ENCODE measurements around the gene VOPP1. TPM values are rescaled to one million over a fixed set of nuclear protein-coding genes. Genes with fewer than 3 reads are reported as not detected.
"Not testable (repeated sequence)": the region's sequence is repeated elsewhere in the genome, so short reads cannot be mapped to it uniquely, and the experiment has no call there.

The VOPP1 gene
- total and polyA plus RNA-seq, 2 of the 13 experiments (the other 11 are each of a cell fraction or from before 2014, with no cell fraction given): 21.8 to 55.3 TPM

GRCh38 chr7:55510621-55511020 is 61.7 kb downstream of the VOPP1 start:
- H2AFZ ChIP-seq (ENCODE audit: low read length): no peak overlapping the region
- no peak overlapping the region for H3K9ac ChIP-seq (ENCODE audit: insufficient read depth, low read depth, low read length)
- H3K9me3 ChIP-seq (ENCODE audit: low read length): no peaks in the 10 kb centered on the region
- in situ Hi-C loops (cut with HindIII; ENCODE audit: extremely low pct_ligation_motif_present, low pct_unique_long_range_greater_than_20kb): no loop called here
- no peak for ATAC-seq
- peaks cover 2 to 5% of the 10 kb centered on the region in 2 experiments; a peak in 2 of 5 replicates for H3K36me3 ChIP-seq (replicated peaks in 1 of 2; ENCODE audit: control insufficient read depth in 1 of 2, insufficient read depth in 2 of 2, low read length in 2 of 2)
- POLR2A ChIA-PET: interaction anchor here (0.6 kb wide), 1 partner anchor 9 kb away, joined by 4 read pairs; no protein-coding TSS in a partner anchor
- no peak for DNase-seq (ENCODE audit: low spot score)
- no peak overlapping the region for H3K4me3 ChIP-seq (replicated peaks in 1 of 3; ENCODE audit: insufficient read depth in 1 of 3, low read depth in 2 of 3, low read length in 3 of 3)
- peaks cover 2% of the 10 kb centered on the region for H3K79me2 ChIP-seq (ENCODE audit: insufficient read depth, low read length)
- no TSS peak for BruUV-seq (replicated peaks)
- no peak overlapping the region for H3K27ac ChIP-seq (ENCODE audit: extremely low read length, insufficient read depth, low read length)
- 96% methylated on average over 3 of the region's 3 CpGs for WGBS (ENCODE audit: low lambda C conversion rate)
- CTCF ChIA-PET (ENCODE audit: low intra/inter-chr PET ratio, low total read pairs): no interaction called here
- no peak for FAIRE-seq
- H3K4me2 ChIP-seq (ENCODE audit: low read depth, low read length): no peak overlapping the region
- intact Hi-C loops (cut with micrococcal nuclease; ENCODE audit: unreplicated experiment): no loop called here
- H3K4me1 ChIP-seq (ENCODE audit: insufficient read depth, low read length): peaks cover 8% of the 10 kb centered on the region; the same call in 1 of the 2 replicates
- H4K20me1 ChIP-seq (ENCODE audit: insufficient read depth, low read length): no peaks in the 10 kb centered on the region
- TF ChIP-seq NR1H2 (CRISPR knock-in tag; IDR thresholded peaks at IDR 0.05; ENCODE audit: borderline replicate concordance, low read depth): no peak
- TF ChIP-seq, protein P1, sequence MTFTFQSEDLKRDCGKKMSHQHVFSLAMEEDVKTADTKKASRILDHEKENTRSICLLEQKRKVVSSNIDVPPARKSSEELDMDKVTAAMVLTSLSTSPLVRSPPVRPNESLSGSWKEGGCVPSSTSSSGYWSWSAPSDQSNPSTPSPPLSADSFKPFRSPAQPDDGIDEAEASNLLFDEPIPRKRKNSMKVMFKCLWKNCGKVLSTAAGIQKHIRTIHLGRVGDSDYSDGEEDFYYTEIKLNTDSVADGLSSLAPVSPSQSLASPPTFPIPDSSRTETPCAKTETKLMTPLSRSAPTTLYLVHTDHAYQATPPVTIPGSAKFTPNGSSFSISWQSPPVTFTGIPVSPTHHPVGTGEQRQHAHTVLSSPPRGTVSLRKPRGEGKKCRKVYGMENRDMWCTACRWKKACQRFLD (CRISPR knock-in tag; IDR thresholded peaks at IDR 0.05; ENCODE audit: borderline replicate concordance): no peak
- TF ChIP-seq, protein P2, sequence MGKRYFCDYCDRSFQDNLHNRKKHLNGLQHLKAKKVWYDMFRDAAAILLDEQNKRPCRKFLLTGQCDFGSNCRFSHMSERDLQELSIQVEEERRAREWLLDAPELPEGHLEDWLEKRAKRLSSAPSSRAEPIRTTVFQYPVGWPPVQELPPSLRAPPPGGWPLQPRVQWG (CRISPR knock-in tag; IDR thresholded peaks at IDR 0.05; ENCODE audit: borderline replicate concordance, low read depth): no peak
- no peak for TF ChIP-seq FOXC1 (CRISPR knock-in tag; IDR thresholded peaks at IDR 0.05; ENCODE audit: borderline replicate concordance)
- TF ChIP-seq IRF1 (CRISPR knock-in tag; IDR thresholded peaks at IDR 0.05; ENCODE audit: low read depth): no peak
- no peak for TF ChIP-seq HDAC2 (CRISPR knock-in tag; IDR thresholded peaks at IDR 0.05)
- TF ChIP-seq ZNF446 (CRISPR knock-in tag; IDR thresholded peaks at IDR 0.05): no peak
- H3K27me3 ChIP-seq (ENCODE audit: control insufficient read depth in 1 of 2, insufficient read depth in 2 of 2, low read length in 2 of 2): no peaks in the 10 kb centered on the region

DNA sequence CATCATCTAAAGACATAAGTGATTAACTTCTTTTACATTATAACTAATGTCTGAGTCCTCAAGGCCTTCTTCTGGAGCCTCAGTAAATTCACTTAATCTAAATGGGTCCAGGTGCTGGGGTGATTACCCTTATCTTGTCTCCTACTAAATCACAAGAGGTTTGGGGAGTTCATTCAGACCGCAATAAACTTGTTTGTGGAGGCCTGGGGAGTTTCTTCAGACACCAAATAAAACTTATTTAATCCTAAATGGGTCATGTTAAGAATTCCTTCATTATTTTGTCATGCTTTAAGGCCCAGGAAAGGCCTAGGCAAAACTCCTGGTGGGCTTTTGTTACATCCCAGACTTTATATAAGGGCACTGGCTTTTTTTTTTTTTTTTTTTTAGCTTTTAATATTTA is 62.1 kb downstream of the VOPP1 start:
- FAIRE-seq; BruUV-seq (replicated peaks); H3K36me3 ChIP-seq (replicated peaks in 1 of 2; ENCODE audit: control insufficient read depth in 1 of 2, insufficient read depth in 2 of 2, low read length in 2 of 2); H3K4me1 ChIP-seq (ENCODE audit: insufficient read depth, low read length); H3K4me3 ChIP-seq (replicated peaks in 1 of 3; ENCODE audit: insufficient read depth in 1 of 3, low read depth in 2 of 3, low read length in 3 of 3); H3K79me2 ChIP-seq (ENCODE audit: insufficient read depth, low read length); CTCF ChIA-PET (ENCODE audit: low intra/inter-chr PET ratio, low total read pairs); intact Hi-C loops (cut with micrococcal nuclease; ENCODE audit: unreplicated experiment); H4K20me1 ChIP-seq (ENCODE audit: insufficient read depth, low read length); H3K27ac ChIP-seq (ENCODE audit: extremely low read length, insufficient read depth, low read length); ATAC-seq; H3K27me3 ChIP-seq (ENCODE audit: control insufficient read depth in 1 of 2, insufficient read depth in 2 of 2, low read length in 2 of 2); H3K9me3 ChIP-seq (ENCODE audit: low read length); H3K9ac ChIP-seq (ENCODE audit: insufficient read depth, low read depth, low read length); DNase-seq (ENCODE audit: low spot score); H2AFZ ChIP-seq (ENCODE audit: low read length); in situ Hi-C loops (cut with HindIII; ENCODE audit: extremely low pct_ligation_motif_present, low pct_unique_long_range_greater_than_20kb); H3K4me2 ChIP-seq (ENCODE audit: low read depth, low read length): not testable (repeated sequence)
- POLR2A ChIA-PET: interaction anchor here (0.6 kb wide), 1 partner anchor 9 kb away, joined by 4 read pairs; no protein-coding TSS in a partner anchor
- WGBS (ENCODE audit: low lambda C conversion rate): 100% methylated on average over 1 of the region's 1 CpG

Measured in HepG2 (cell line).